Measurements from ENCODE around the gene LHPP.

Gene LHPP

DNA sequence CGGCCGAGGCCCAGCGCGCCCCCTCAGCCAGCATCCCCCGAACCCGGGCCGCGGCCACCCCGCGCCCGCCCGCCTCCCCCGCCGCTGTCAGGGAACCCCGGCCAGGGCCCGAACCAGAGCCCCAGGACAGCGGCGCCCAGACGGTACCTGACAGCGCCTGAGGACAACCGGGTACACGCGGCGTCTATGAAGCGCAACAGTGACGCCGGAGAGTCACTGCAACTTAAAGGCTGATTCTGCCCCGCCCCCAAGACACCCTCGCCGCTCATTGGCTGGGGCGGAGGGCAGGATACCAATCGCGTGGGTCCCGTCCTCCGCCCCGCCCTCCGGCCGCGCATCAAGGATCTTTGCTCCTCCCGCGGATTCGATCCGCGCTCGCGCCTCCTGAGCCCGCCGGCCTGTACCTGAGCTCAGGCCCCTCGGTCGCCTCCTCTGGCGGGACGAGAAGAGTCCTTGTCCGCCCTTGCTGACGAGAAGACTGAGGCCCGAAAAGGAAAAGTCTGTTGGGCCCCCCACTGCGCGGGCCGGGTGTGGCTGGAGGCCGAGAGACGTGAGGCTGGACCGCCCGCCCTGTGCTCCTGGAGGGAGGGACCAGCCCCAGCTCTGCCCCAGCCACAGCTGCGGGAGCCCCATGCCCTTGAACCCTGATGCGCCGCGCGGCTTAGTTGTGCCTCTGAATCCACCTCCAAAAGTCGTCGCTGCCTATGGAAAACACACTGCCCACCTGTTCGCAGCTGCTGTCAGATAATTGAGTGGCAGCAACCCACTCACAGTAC lies 42.7 kb upstream of the LHPP start, which contains the start of gene OAT:
TSS of gene OAT (minus strand) at position 198 of the 776 bp plus-strand sequence. CDS start 6,752 bp downstream, outside the sequence.
- TF ChIP-seq, protein P1, sequence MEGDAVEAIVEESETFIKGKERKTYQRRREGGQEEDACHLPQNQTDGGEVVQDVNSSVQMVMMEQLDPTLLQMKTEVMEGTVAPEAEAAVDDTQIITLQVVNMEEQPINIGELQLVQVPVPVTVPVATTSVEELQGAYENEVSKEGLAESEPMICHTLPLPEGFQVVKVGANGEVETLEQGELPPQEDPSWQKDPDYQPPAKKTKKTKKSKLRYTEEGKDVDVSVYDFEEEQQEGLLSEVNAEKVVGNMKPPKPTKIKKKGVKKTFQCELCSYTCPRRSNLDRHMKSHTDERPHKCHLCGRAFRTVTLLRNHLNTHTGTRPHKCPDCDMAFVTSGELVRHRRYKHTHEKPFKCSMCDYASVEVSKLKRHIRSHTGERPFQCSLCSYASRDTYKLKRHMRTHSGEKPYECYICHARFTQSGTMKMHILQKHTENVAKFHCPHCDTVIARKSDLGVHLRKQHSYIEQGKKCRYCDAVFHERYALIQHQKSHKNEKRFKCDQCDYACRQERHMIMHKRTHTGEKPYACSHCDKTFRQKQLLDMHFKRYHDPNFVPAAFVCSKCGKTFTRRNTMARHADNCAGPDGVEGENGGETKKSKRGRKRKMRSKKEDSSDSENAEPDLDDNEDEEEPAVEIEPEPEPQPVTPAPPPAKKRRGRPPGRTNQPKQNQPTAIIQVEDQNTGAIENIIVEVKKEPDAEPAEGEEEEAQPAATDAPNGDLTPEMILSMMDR (IDR thresholded peaks at IDR 0.05; ENCODE audit: insufficient read depth, low read length, poor library complexity, severe bottlenecking): peak; percentile 30
- DNase-seq (ENCODE audit: extremely low read depth, insufficient read length): peak; percentile 94
- Histone ChIP-seq H3K4me3 (replicated peaks; ENCODE audit: low read depth, low read length) (peak within 1 kb of the TSS; percentile 62), H3K27me3 (replicated peaks; ENCODE audit: control insufficient read depth, insufficient read depth, low read length) (no peaks in the 10 kb centered on the region; the same call in 1 of the 2 replicates), H3K36me3 (ENCODE audit: control insufficient read depth, insufficient read depth, low read length) (no peaks in the 10 kb centered on the region)

DNA sequence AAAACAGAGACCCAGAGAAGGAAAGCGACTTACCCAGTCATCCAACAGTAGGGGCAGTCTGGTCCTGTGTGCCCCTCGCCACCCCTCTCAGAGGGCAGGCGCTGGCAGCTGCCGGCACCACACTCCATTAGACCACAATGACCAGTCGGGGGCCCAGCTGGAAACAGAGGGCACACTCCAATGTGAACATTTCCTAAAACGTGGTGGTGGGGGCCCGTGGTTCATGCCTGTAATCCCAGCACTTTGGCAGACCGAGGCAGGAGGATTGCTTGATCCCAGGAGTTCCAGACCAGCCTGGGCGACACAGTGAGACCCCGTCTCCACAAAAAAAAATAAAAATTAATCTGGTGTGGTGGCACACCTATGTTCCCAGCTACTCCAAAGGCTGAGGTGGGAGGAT lies 42.0 kb upstream of the LHPP start:
- H3K27me3 ChIP-seq (replicated peaks; ENCODE audit: control insufficient read depth, insufficient read depth, low read length): no peaks in the 10 kb centered on the region; the same call in 1 of the 2 replicates
- no peak overlapping the region for H3K4me3 ChIP-seq (replicated peaks; ENCODE audit: low read depth, low read length)
- TF ChIP-seq, protein P1 (IDR thresholded peaks at IDR 0.05; ENCODE audit: insufficient read depth, low read length, poor library complexity, severe bottlenecking): no peak
- DNase-seq (ENCODE audit: extremely low read depth, insufficient read length): no peak
- no peaks in the 10 kb centered on the region for H3K36me3 ChIP-seq (ENCODE audit: control insufficient read depth, insufficient read depth, low read length)

DNA sequence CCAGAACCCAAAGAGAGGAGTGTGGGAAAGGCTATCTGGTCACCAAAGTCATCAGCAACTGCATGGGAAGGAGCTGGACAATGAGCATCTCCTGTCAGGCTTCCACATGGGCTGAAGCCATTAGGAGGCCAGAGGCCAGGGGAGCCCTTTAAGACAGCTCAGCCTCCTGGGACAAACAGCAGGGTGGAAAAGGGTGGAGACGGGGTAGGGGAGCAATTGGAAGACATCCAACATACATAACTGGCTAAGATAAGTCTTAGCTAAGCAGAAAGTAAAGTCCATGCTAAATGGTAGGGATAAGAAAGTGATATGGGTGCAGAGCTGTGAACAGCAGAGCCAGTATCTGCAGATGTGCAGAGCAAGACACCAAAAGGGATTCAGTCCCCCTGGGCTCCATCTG lies 41.4 kb upstream of the LHPP start:
- no peak for DNase-seq (ENCODE audit: extremely low read depth, insufficient read length)
- TF ChIP-seq, protein P1 (IDR thresholded peaks at IDR 0.05; ENCODE audit: insufficient read depth, low read length, poor library complexity, severe bottlenecking): no peak
- Histone ChIP-seq H3K27me3 (replicated peaks; ENCODE audit: control insufficient read depth, insufficient read depth, low read length) (no peaks in the 10 kb centered on the region; the same call in 1 of the 2 replicates), H3K4me3 (replicated peaks; ENCODE audit: low read depth, low read length) (no peak overlapping the region), H3K36me3 (ENCODE audit: control insufficient read depth, insufficient read depth, low read length) (no peaks in the 10 kb centered on the region)

DNA sequence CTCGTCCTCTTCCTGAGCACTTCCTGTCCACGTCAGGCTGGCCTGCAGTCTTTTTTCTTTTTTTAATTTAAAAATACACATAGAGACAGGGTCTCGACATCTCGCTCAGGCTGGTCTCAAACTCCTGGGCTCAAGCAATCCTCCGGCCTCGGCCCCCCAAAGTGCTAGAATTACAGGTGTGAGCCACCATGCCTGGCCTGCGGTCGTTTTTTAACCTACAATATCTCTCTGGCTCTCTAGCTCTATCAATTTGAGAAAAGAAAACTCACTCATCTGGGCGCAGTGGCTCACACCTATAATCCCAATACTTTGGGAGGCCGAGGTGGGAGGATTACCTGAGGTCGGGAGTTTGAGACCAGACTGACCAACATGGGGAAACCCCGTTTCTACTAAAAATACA lies 38.9 kb upstream of the LHPP start:
- TF ChIP-seq, protein P1 (IDR thresholded peaks at IDR 0.05; ENCODE audit: insufficient read depth, low read length, poor library complexity, severe bottlenecking): no peak
- no peak overlapping the region for H3K4me3 ChIP-seq (replicated peaks; ENCODE audit: low read depth, low read length)
- no peaks in the 10 kb centered on the region; the same call in none of the 2 replicates for H3K27me3 ChIP-seq (replicated peaks; ENCODE audit: control insufficient read depth, insufficient read depth, low read length)
- H3K36me3 ChIP-seq (ENCODE audit: control insufficient read depth, insufficient read depth, low read length): no peaks in the 10 kb centered on the region
- no peak for DNase-seq (ENCODE audit: extremely low read depth, insufficient read length)

DNA sequence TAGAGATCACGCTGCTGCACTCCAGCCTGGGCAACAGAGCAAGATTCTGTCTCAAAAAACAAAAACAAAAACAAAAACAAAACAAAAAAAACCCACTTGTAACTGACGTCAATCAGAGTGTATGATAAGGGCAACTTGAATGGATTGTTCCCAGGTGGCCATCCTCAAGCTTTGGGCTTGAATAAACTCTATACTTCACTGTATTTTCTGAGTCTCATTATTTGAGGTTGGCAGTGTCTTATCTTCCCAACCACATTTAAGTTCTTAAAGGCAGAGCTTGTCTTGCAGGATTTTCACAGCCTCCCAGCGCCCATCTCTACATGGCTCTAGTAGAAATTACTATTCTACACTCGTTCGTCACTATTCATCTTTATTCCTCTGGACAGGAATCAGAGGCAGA lies 37.8 kb upstream of the LHPP start:
- Histone ChIP-seq H3K4me3 (replicated peaks; ENCODE audit: low read depth, low read length) (no peak overlapping the region), H3K36me3 (ENCODE audit: control insufficient read depth, insufficient read depth, low read length) (no peaks in the 10 kb centered on the region), H3K27me3 (replicated peaks; ENCODE audit: control insufficient read depth, insufficient read depth, low read length) (no peaks in the 10 kb centered on the region; the same call in 1 of the 2 replicates)
- TF ChIP-seq, protein P1 (IDR thresholded peaks at IDR 0.05; ENCODE audit: insufficient read depth, low read length, poor library complexity, severe bottlenecking): no peak
- DNase-seq (ENCODE audit: extremely low read depth, insufficient read length): no peak
